HG03460 (cell line): ENCODE results near the gene C16orf74.

Experiments
- ATAC-seq: cut with Tn5 transposase; IDR thresholded peaks from one replicate; pipeline ENCODE4 v1.9.1; 2021; ENCODE audit not compliant: unreplicated experiment

Gene C16orf74

DNA sequence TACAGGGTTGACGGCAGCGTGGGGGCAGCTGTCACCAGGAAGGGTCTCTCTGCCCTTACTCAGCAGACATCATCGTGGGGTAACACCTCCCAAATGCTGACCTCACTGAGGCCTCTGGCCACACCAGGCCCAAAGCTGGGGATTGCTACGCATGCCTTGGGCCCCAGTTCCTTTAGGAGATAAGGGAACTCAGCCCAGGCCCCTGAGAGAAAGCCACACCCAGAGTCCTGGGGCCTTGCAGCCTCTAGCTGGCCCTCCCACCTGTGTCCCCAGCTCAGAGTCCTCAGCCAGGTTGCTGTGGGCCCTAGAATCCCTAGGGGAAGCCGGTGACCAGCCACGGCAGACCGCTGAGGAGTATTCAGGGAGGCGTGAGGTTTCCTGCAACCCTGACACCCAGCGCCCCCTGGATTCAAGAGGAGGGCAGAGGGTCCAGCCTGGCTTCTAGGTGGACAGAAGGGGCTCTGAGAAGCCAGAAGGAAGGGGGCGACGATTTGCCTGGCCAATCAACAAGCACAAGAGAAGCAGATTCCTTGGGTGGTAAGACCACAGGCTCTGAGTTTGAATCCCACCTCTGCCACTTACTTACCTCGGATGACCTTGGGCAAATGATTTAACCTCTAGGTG, 51.8 kb downstream of the C16orf74 start:
- ATAC-seq, result no peak

DNA sequence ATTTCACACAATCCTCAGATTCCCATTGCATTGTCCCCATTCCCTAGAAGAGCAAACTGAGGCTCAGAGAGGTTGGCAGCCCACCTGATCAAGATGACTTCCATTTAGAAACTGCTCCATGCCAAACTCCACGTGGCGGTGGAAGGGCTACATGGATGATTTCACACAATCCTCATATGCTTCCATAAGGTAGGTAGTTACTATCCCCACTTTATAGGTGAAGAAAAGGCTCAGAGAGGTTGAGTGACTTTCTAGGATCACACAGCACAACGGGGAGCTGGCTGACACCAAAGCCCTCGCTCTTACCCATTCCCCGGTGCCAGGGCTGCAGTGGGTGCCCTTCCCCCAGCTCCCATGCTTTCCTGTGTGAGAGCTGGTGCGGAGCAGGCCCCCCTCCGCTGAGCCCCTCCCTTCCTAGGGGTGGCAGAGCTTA, 52.4 kb downstream of the C16orf74 start:
- ATAC-seq, result no peak

DNA sequence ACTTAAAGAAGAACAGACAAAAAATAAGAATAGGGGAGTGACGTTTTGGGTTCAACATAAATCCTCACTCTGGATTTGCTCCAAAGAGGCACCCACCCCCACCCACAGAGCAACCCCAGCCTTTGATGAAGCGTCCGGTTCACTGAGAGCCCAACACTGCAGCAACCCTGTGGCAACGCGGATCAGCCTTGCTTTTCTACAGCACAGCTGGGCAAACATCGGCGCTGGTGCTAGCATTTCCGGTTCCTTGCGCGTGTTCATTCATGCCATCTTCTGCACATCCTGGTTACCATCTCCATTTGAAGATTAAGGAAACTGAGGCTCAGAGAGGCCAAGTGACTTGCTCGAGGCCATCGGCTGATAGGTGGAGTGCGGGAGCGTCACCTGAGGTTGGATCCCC, 53.5 kb downstream of the C16orf74 start:
- ATAC-seq, result no peak

DNA sequence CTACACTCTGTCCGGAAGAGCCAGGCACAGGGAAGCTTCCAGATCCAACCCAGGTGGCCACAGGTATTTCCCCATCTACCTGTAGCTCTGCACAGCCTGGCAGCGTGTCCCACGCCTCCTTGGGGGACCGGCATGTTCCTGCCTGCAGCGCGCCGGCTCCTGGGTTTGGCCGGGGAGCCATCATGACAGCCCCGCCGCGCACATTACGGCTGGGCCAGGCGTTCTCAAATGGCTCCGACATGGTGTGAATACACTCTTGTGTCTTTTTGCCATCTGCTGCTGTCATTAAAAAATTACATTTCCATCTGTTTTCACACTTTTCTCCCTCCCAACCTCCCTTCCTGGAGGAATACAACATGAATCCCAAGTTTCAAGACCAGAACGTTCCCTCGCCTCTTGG, 54.1 kb downstream of the C16orf74 start:
- no peak for ATAC-seq

DNA sequence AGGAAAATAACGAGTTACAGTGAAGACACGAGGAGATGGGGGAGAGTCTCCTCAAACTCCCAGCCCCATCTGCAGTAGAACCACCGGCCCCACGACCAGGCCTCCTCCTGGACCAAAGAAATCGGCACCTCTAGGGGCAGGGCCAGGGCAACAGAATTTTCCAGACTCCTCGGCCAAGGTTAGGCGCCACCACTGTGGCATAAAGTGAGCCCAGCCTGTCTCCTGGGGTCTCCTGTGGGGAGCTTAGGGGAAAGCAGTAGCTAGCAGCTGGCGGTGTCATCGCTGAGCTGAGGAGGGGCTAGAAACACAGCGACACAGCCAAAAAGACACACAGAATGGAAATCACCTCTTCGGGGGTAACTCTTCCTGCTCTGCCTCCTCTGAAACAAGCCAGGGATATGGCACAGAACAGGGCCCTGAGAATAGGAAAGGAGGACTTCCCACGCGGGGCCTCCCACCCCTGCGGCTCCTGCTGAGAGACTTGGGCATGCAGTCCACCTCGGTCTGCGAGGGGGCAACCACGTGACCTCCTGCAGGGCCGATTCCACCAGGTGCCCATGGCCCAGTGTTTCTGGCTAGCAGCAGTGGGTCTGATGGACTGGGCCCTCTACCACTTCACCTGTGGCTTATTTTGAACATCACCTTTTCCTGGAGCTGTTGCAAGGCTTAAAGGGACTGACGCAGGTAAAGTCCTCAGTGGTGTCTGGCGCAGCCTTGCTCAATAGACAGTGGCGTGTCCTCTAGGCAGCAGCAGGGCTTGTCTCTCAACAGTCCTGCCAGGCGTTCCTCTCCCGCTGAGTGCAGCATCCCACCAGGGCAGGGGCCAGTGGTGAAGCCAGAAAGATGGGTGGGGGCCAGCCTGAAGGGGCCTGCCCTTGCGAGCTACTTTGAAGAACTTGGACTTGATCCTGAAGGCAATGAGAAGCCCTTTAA, 55.4 kb downstream of the C16orf74 start:
- no peak for ATAC-seq

- no peak for ATAC-seq
Observed at GRCh38 chr16:85690469-85691064, 60.3 kb downstream of the C16orf74 start.

DNA sequence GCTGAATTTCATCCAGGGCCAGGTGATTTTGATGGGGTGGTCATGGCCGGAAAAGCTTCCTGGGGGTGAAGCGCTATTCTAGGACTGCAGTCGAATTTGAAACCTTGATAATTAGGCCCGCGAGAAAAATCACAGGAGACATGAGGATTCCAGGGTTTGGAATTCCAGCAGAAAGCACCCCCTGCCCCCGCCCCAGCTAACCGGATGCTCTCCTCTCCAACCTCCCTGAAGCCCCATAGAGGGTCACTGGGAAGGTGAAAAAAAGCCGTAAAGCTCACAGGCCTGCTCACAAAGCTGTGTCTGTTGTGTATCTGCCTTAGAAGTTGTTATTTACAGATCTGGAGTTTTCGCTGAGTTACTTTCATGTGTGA, 61.0 kb downstream of the C16orf74 start:
- no peak for ATAC-seq

DNA sequence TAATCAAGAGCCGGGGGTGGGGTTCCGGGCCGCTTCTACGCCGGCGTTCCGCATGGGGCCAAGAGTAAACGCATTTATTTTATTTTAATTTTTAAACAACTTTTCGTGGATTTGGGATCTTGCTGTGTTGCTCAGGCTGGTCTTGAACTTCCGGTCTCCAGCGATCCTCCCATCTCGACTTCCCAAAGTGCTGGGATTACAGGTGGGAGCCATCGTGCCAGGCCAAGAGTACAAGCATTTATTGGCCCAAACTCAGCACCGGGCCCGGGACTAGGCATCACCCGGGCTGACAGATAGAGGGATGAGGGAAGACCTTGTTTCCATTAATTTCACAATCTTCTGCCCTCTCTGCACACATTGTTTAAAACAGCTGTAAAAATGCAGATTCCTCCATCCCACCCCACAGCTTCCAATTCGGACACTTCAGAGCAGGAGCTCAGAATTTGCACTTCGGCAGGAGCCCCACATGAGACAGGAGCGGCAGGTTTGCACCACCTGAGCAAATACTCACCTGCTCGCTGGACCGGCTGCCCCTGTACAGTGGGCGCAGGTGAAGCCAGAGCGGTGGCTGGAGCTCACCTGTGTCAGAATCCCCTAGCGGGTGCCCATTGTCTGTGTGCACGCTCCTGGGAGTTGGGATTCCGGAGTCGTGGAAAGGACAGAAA, 61.5 kb downstream of the C16orf74 start:
- ATAC-seq, result no peak

GRCh38 chr16:85688586-85689284, 62.2 kb downstream of the C16orf74 start, which contains the start of gene GINS2:
TSS of gene GINS2 (minus strand) at chr16:85688954. CDS start at chr16:85688898, 56 bp downstream.
- ATAC-seq, result peak; percentile 91

- ATAC-seq, result no peak
Observed at GRCh38 chr16:85687651-85688471, 63.0 kb downstream of the C16orf74 start.

DNA sequence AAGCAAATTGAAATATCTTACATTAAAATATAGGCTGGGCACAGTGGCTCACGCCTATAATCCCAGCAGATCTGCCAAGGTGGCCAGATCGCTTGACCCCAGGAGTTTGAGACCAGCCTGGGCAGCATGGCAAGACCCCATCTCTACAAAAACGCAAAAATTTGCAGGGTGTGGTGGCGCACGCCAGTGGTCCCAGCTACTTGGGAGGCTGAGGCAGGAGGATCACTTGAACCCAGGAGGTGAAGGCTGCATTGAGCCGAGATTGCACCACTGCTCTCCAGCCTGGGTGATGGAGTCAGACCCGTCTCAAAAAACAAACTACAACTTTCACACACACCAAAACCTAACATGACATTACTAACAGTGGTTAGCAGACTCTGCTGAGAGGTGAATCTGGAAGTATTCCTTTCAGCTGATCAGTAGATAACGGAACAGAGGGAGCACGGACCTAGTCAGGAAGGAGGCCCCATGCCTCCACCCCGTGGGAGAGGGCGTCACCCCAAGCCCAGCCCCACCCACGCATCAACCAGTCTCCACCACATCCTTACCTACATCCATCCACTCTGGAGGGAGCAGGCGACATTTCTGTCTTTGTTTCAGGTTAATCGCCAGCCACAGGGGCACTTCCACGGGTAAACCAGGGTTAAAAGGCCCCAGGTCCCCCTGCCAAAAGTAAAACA, 63.8 kb downstream of the C16orf74 start:
- ATAC-seq, result no peak

- no peak for ATAC-seq
Observed at GRCh38 chr16:85685251-85685650, 65.6 kb downstream of the C16orf74 start.

DNA sequence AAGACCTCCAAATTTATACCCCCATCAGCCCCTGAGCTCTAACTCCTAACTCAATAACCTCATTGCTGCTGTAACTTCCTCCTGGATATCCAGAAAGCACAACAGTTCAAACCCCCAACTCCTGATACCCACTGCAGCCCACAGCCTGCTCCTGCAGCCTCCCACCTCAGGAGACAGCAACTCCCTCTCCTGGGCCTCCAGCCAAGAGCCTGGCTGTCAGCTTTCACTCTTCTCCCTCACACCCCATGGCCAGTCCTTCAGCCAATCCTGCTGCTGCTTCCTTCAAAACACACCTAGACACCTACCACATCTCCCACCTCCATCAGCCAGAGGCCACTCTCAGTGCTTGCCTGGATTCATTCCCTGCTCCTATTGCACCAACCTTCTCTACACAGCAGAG, 67.5 kb downstream of the C16orf74 start:
- ATAC-seq, result no peak

DNA sequence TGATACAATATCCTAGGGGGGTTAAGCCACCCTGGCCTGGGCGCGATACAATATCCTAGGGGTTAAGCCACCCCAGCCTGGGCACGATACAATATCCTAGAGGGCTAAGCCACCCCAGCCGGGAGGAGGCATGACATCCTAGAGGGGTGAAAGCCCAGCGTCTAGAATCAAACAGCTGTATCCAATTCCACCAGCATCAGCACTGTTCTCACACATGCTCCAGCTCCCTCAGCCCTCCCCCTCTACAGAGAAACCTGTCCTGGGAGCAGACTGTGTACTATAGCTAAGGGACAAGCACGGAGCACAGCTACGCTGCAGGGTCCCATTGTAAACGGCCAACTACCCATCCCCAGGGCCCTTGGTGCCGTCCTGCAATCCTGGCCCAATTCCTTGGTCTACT, 68.4 kb downstream of the C16orf74 start:
- no peak for ATAC-seq

DNA sequence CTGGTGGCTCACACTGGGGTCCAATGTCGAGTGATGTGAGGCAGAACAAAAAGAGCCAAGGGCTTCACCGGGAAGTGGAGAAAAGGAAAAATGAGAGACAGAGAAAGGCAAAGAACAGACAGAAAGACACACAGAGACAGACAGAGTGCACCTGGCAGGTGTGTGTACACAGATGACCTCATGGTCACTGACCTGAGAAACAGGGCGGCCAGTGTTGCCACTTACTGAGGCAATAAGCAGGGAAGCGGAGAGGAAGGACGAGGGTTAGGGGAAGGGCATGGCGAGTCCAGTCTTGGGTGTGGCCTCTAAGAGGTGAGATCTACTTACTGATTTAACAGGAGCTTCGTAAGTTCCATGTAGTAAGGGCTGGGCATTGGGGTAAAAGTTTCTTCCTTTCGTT, 69.6 kb downstream of the C16orf74 start:
- no peak for ATAC-seq

DNA sequence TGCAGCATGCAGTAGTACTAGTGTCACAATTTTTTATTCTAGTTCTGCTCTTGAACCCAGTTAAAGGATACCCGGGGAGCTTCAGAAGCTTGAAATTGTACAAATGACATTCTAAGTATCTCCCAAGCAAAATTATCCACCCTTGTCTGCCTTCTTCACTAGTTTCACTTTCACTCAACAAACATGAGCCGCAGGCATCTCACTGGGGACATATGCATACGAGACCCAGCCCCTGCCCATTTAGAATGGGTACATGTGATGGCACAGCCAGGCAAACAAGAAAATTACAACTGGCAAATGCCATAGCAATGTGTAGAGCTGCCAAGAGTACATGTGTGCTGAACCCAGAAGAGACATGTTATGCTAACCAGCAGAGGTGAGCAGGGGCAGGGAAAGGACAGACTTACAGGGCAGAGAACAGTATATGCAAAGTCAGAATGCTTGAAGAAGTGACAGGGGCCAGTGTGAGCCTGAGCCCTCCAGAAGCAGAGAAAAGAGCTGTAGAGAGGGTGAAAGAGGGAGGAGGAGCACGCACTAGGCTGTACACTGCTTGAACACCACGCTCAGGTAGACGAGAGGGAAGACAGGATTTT, 70.4 kb downstream of the C16orf74 start:
- ATAC-seq, result no peak

DNA sequence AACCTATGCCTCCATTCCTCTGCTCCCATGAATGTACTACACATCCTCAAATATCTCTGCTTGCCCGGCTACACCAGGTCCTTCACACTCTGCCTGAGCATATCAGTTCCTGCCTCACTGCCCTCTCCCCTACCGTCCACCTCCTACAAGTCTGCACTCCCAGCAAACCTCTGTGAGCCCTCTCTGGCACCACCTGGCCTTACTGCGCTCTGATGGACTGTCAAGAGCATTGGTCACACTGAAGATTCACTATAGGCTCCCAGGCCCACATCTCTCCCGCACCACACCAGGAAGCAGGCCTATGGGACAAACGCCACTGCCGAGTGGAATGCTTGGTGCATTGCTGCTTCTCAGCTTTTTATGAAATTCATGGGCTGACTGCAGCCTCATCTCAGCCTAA, 71.0 kb downstream of the C16orf74 start:
- no peak for ATAC-seq

- ATAC-seq, result no peak
Observed at GRCh38 chr16:85678821-85679220, 72.1 kb downstream of the C16orf74 start.

DNA sequence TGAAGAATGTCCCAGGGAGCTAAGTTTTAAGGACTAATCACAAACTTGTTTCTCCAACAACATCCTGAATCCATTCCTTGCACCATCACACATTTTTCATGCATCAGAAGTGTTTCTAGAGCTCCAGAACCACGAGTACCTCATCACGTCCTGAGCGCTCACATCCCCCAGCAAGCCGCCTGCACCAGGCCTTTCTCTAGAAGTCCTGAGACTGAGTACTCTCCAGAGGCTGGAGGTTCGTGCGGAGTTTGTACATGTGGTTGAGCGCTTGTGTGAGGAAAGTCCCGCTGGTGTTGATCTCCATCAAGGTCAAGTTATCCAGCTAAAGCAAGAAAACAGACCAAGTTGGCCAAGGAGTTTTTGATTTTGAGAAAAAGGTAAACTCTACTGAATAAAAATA, 72.9 kb downstream of the C16orf74 start:
- ATAC-seq, result no peak
